NCI-H526 (cell line): Measurements from ENCODE around the gene IKBKG.
"Not testable (repeated sequence)": the region's sequence is repeated elsewhere in the genome, so short reads cannot be mapped to it uniquely, and the experiment has no call there.

ENCODE experiments used
- DNase-seq, 2 experiments: peaks; one replicate each; lab custom pipeline; 2025; lab: John Stamatoyannopoulos, UW

Gene IKBKG

GRCh38 chrX:154605566-154605965 lies 58.1 kb downstream of the IKBKG start:
- no peak for DNase-seq

- DNase-seq = no peak
These were observed 60.0 kb downstream of the IKBKG start for GRCh38 chrX:154607370-154607769.

- DNase-seq = not testable (repeated sequence)
These were observed 60.6 kb downstream of the IKBKG start for GRCh38 chrX:154607976-154608375.

- not testable (repeated sequence) for DNase-seq
These were observed 61.4 kb downstream of the IKBKG start for GRCh38 chrX:154608823-154609222.

- not testable (repeated sequence) for DNase-seq
These were observed 63.7 kb downstream of the IKBKG start for GRCh38 chrX:154611146-154611545.

GRCh38 chrX:154613586-154613985 lies 66.2 kb downstream of the IKBKG start:
- not testable (repeated sequence) for DNase-seq
